HepG2 (cell line): Measurements from ENCODE around the gene IGFBP6. TPM values are rescaled to one million over a fixed set of nuclear protein-coding genes. Genes with fewer than 3 reads are reported as not detected.

Experiments used
- ARNT2 ChIP-seq: sonication (generic); formaldehyde crosslinking; IDR thresholded peaks from 2 replicates; pipeline ENCODE4 v1.8.0; 2022; ENCODE audit warnings: mild to moderate bottlenecking, low read depth, missing genetic modification reagents, moderate library complexity
- CBX2 ChIP-seq, 2 experiments: fragments of 200-600 bp in 1 of 2; sonication (generic); formaldehyde crosslinking in 1 of 2; IDR thresholded peaks; 2 replicates each; pipeline versions ENCODE4 v1.7.0 to v1.8.1; 2018 to 2022; ENCODE audit warnings: low read depth in 2 of 2, low read length in 1 of 2, mild to moderate bottlenecking in 1 of 2, missing genetic modification reagents in 1 of 2
- CEBPB ChIP-seq: IDR thresholded peaks from 2 replicates; pipeline ENCODE4 v1.6.1; 2011; ENCODE audit warnings: low read depth, low read length, improper control_type of control experiment, borderline replicate concordance
- DDIT3 ChIP-seq: sonication (generic); formaldehyde crosslinking; IDR thresholded peaks from 2 replicates; pipeline ENCODE4 v1.4.0; 2020; ENCODE audit warnings: mild to moderate bottlenecking, missing genetic modification reagents
- HIC2 ChIP-seq: sonication (generic); formaldehyde crosslinking; IDR thresholded peaks from 2 replicates; pipeline ENCODE4 v1.9.0; 2022; ENCODE audit warnings: low read depth, missing genetic modification reagents
- HNRNPUL1 ChIP-seq: fragments of 200-400 bp; formaldehyde crosslinking; IDR thresholded peaks from 2 replicates; pipeline ENCODE4 v1.6.1; 2017; ENCODE audit warnings: low read depth, mild to moderate bottlenecking, low read length, moderate library complexity
- KDM5A ChIP-seq: fragments of 200-600 bp; sonication (generic); IDR thresholded peaks from 2 replicates; pipeline ENCODE4 v1.7.0; 2018; ENCODE audit warnings: antibody characterized with exemption, mild to moderate bottlenecking, low read length, borderline replicate concordance
- MAFG ChIP-seq: sonication (generic); formaldehyde crosslinking; IDR thresholded peaks from 2 replicates; pipeline ENCODE4 v1.5.1; 2020; ENCODE audit warnings: mild to moderate bottlenecking, missing genetic modification reagents
- POLR2G ChIP-seq: fragments of 200-400 bp; formaldehyde crosslinking; IDR thresholded peaks from 2 replicates; pipeline ENCODE4 v1.6.1; 2018; ENCODE audit warnings: mild to moderate bottlenecking, low read depth, low read length, moderate library complexity
- RBM39 ChIP-seq: fragments of 200-400 bp; formaldehyde crosslinking; IDR thresholded peaks from one replicate; pipeline ENCODE4 v1.6.1; 2018; ENCODE audit warnings: antibody characterized with exemption, mild to moderate bottlenecking, low read depth, low read length; ENCODE audit not compliant: poor library complexity, severe bottlenecking
- SCMH1 ChIP-seq: sonication (generic); formaldehyde crosslinking; IDR thresholded peaks from 2 replicates; pipeline ENCODE4 v1.9.0; 2021; ENCODE audit warnings: missing genetic modification reagents, mild to moderate bottlenecking, borderline replicate concordance
- SMARCE1 ChIP-seq: fragments of 450-650 bp; IDR thresholded peaks from 2 replicates; pipeline ENCODE4 v1.6.1; 2017; ENCODE audit warnings: borderline replicate concordance
- XRCC5 ChIP-seq: fragments of 200-400 bp; formaldehyde crosslinking; optimal IDR thresholded peaks from 2 replicates; pipeline ENCODE3; 2017; ENCODE audit warnings: mild to moderate bottlenecking, low read length
- ZBTB3 ChIP-seq: sonication (generic); formaldehyde crosslinking; IDR thresholded peaks from 2 replicates; pipeline ENCODE4 v1.4.0; 2020; ENCODE audit warnings: low read depth, mild to moderate bottlenecking, moderate library complexity, missing genetic modification reagents, borderline replicate concordance
- ZC3H13 ChIP-seq: sonication (generic); formaldehyde crosslinking; IDR thresholded peaks from 2 replicates; pipeline ENCODE4 v1.8.1; 2023; ENCODE audit warnings: mild to moderate bottlenecking, missing genetic modification reagents, moderate library complexity
- ZNF20 ChIP-seq: sonication (generic); formaldehyde crosslinking; IDR thresholded peaks from 2 replicates; pipeline ENCODE4 v1.4.0; 2020; ENCODE audit warnings: mild to moderate bottlenecking, moderate library complexity, missing genetic modification reagents
- ZNF460 ChIP-seq: sonication (generic); formaldehyde crosslinking; IDR thresholded peaks from 2 replicates; pipeline ENCODE4 v1.5.1; 2020; ENCODE audit warnings: missing genetic modification reagents, mild to moderate bottlenecking, borderline replicate concordance
- ZNF724P ChIP-seq: sonication (generic); formaldehyde crosslinking; IDR thresholded peaks from 2 replicates; pipeline ENCODE4 v1.8.0; 2022; ENCODE audit warnings: missing genetic modification reagents, borderline replicate concordance
- ZNF850 ChIP-seq: sonication (generic); formaldehyde crosslinking; conservative IDR thresholded peaks from 2 replicates; pipeline ENCODE4 v1.9.0; 2021; ENCODE audit warnings: mild to moderate bottlenecking, missing genetic modification reagents
- polyA plus RNA-seq, 8 experiments: library from polyadenylated mRNA; depleted of rRNA in 3 of 8; stranded (reverse) in 7 of 8; unstranded in 1 of 8; fragments of >200 nt; fragmentation: Illumina TruSeq in 4 of 8; extraction: Trizol in 4 of 8; gene quantifications; 2 replicates each; pipeline versions ENCODE4 v1.2.1 to v1.2.3, GENCODE V29; 2011 to 2016; ENCODE audit warnings: low read depth in 4 of 8, missing spikeins in 1 of 8, mixed read lengths in 1 of 8; ENCODE audit not compliant: insufficient read depth in 1 of 8
- total RNA-seq, 5 experiments: library from RNA; depleted of rRNA; stranded (reverse); fragments of >200 nt; fragmentation: Illumina TruSeq; extraction: Trizol; gene quantifications; 2 replicates each; pipeline ENCODE4 v1.2.3, GENCODE V29; 2016; ENCODE audit warnings: low read depth in 1 of 5
- TF ChIP-seq, protein P1 (sequence below): IDR thresholded peaks from 2 replicates; pipeline ENCODE4 v1.6.1; 2016
- TF ChIP-seq, protein P2 (sequence below): sonication (generic); formaldehyde crosslinking; IDR thresholded peaks from 2 replicates; pipeline ENCODE4 v1.4.0; 2020; ENCODE audit warnings: mild to moderate bottlenecking, missing genetic modification reagents

Gene IGFBP6
- total and polyA plus RNA-seq, 2 of the 13 experiments (the other 11 are each of a cell fraction or from before 2014, with no cell fraction given) = 3.9 to 25.2 TPM

DNA sequence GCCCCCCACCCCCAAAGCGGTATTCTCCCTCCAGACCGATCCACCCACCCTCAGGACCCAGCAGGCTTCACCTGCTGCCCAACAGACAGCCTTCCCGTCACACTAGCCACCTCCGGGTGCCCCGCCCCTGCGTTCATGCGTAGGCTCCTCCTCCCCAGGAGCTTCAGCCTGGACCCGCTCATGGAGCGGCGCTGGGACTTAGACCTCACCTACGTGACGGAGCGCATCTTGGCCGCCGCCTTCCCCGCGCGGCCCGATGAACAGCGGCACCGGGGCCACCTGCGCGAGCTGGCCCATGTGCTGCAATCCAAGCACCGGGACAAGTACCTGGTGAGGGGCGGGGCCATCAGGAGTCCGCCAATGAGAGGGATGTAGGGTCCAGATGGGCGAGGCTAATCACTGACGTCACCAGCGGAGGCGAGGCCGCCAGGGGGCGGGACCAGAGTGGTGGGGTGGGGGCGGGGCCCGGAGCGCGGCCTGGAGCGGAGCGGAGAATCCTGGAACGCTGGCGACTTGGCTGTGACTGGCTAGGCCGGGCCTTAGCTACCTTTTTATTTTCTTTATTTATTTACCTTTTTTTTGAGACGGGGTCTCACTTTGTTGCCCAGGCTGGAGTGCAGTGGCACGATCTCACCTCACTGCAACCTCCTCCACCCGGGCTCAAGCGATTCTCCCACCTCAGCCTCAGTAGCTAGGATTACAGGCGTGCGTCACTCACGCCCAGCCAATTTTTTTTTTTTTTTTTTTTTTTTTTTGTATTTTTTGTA, 43.2 kb upstream of the IGFBP6 start (continued):
- TF ChIP-seq POLR2G (peak; percentile 63; the same call in 1 of the 2 replicates), SCMH1 (no peak), RBM39 (no peak), ZNF724P (CRISPR knock-in tag) (no peak), DDIT3 (CRISPR knock-in tag) (no peak), CBX2 (IDR thresholded peaks at IDR 0.05; ENCODE audit: low read depth, low read length) (no peak), CBX2 (CRISPR knock-in tag; IDR thresholded peaks at IDR 0.05; ENCODE audit: low read depth) (no peak), ZNF460 (CRISPR knock-in tag) (no peak), SMARCE1 (no peak), ZNF850 (CRISPR knock-in tag) (no peak), ZBTB3 (CRISPR knock-in tag) (no peak), HNRNPUL1 (no peak), XRCC5 (no peak), HIC2 (CRISPR knock-in tag) (no peak), CEBPB (peak; percentile 3; the same call in 1 of the 2 replicates), ZC3H13 (CRISPR knock-in tag) (no peak), KDM5A (no peak), ZNF20 (CRISPR knock-in tag) (no peak), ARNT2 (CRISPR knock-in tag) (no peak; the same call in 1 of the 2 replicates), MAFG (CRISPR knock-in tag) (no peak)
- TF ChIP-seq, protein P1, sequence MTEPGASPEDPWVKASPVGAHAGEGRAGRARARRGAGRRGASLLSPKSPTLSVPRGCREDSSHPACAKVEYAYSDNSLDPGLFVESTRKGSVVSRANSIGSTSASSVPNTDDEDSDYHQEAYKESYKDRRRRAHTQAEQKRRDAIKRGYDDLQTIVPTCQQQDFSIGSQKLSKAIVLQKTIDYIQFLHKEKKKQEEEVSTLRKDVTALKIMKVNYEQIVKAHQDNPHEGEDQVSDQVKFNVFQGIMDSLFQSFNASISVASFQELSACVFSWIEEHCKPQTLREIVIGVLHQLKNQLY (CRISPR knock-in tag) = no peak
- TF ChIP-seq, protein P2, sequence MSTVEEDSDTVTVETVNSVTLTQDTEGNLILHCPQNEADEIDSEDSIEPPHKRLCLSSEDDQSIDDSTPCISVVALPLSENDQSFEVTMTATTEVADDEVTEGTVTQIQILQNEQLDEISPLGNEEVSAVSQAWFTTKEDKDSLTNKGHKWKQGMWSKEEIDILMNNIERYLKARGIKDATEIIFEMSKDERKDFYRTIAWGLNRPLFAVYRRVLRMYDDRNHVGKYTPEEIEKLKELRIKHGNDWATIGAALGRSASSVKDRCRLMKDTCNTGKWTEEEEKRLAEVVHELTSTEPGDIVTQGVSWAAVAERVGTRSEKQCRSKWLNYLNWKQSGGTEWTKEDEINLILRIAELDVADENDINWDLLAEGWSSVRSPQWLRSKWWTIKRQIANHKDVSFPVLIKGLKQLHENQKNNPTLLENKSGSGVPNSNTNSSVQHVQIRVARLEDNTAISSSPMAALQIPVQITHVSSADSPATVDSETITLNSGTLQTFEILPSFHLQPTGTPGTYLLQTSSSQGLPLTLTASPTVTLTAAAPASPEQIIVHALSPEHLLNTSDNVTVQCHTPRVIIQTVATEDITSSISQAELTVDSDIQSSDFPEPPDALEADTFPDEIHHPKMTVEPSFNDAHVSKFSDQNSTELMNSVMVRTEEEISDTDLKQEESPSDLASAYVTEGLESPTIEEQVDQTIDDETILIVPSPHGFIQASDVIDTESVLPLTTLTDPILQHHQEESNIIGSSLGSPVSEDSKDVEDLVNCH (CRISPR knock-in tag) = no peak
